A549 (cell line): Measurements from ENCODE around the gene ROBO1.

Experiments
- BCL3 ChIP-seq: fragments of >200 bp; sonication (Bioruptor Twin); formaldehyde crosslinking; IDR thresholded peaks from 3 replicates; pipeline ENCODE4 v1.6.1; 2016
- BHLHE40 ChIP-seq: IDR thresholded peaks from 2 replicates; pipeline ENCODE4 v1.6.1; 2012; ENCODE audit warnings: low read depth, low read length, inconsistent platforms
- CEBPB ChIP-seq, 2 experiments: fragments of >200 bp in 1 of 2; sonication (Bioruptor Twin) in 1 of 2; formaldehyde crosslinking in 1 of 2; IDR thresholded peaks; 2 replicates each; pipeline ENCODE4 v1.6.1; 2012 to 2016
- CTCF ChIP-seq: fragments of >200 bp; sonication (Bioruptor Twin); formaldehyde crosslinking; IDR thresholded peaks from 3 replicates; pipeline ENCODE4 v1.5.1; 2016
- ELK1 ChIP-seq: fragments of 150-350 bp; IDR thresholded peaks from 2 replicates; pipeline ENCODE4 v1.6.1; 2014; ENCODE audit warnings: low read depth, mild to moderate bottlenecking, low read length
- HDAC2 ChIP-seq: fragments of 200-600 bp; sonication (generic); IDR thresholded peaks from 2 replicates; pipeline ENCODE4 v1.6.1; 2016
- MAFK ChIP-seq: fragments of 450-650 bp; IDR thresholded peaks from 2 replicates; pipeline ENCODE4 v1.6.1; 2014; ENCODE audit not compliant: partially characterized antibody
- PHF8 ChIP-seq: fragments of 200-600 bp; sonication (generic); IDR thresholded peaks from 2 replicates; pipeline ENCODE4 v1.6.1; 2016; ENCODE audit warnings: low read depth, mild to moderate bottlenecking, antibody characterized with exemption, moderate library complexity, borderline replicate concordance
- ZFP36 ChIP-seq: fragments of 450-650 bp; IDR thresholded peaks from 2 replicates; pipeline ENCODE4 v1.6.1; 2014; ENCODE audit warnings: borderline replicate concordance; ENCODE audit not compliant: partially characterized antibody

- TF ChIP-seq PHF8 = no peak
- TF ChIP-seq CEBPB (IDR thresholded peaks at IDR 0.05) = no peak
- TF ChIP-seq CTCF = no peak
- TF ChIP-seq BCL3 = no peak
- no peak for TF ChIP-seq HDAC2
- no peak for TF ChIP-seq BHLHE40
- no peak for TF ChIP-seq ELK1
- no peak for TF ChIP-seq MAFK
- TF ChIP-seq ZFP36 = no peak
Measured at GRCh38 chr3:79555655-79556054, 212.1 kb downstream of the ROBO1 start.
